ENCODE data around the gene DNAH14.

Gene DNAH14

GRCh38 chr1:225413708-225414375 lies 484.4 kb downstream of the DNAH14 start:
- DNase-seq: no peak

GRCh38 chr1:225415307-225415706 lies 485.8 kb downstream of the DNAH14 start:
- no peak for DNase-seq

- DNase-seq: no peak
These were observed 486.7 kb downstream of the DNAH14 start for GRCh38 chr1:225415967-225416745.

DNA sequence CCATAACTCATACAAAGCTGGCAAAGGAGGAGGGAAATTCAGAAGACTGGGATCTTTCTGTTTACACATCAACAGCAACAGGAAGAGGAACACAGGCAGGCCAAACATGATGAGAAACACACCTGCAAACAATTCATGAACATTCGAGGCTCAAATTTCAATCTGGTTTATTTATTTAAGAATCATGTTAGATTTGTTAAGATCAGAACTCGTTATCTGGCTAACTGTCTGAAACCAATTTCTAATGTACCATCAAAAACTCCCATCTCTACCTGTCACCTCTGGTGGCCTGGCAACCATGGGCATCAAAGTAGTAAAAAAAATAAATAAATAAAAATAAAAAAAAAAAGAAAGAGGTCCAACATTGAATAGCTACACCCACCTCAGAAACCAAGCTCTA lies 488.6 kb downstream of the DNAH14 start:
- DNase-seq: no peak

DNA sequence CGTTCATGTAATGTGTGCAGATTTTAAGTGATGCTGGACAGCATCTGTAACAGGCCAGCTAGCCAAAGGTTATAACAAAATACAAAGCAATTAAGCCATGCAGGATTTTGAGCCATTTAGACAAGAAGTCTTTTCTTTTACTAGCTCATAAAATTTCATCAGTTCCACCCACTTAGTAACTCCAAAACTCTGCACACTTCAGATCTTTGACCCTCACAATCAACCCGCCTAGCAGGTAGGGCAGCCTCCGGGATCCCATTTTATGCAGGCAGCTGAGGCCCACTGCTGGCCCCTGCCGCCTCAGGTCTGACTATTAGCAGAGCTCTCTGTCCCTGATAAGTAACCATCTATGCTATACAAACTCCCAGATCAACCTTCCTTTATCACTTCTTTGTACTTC lies 489.1 kb downstream of the DNAH14 start:
- DNase-seq: no peak

DNA sequence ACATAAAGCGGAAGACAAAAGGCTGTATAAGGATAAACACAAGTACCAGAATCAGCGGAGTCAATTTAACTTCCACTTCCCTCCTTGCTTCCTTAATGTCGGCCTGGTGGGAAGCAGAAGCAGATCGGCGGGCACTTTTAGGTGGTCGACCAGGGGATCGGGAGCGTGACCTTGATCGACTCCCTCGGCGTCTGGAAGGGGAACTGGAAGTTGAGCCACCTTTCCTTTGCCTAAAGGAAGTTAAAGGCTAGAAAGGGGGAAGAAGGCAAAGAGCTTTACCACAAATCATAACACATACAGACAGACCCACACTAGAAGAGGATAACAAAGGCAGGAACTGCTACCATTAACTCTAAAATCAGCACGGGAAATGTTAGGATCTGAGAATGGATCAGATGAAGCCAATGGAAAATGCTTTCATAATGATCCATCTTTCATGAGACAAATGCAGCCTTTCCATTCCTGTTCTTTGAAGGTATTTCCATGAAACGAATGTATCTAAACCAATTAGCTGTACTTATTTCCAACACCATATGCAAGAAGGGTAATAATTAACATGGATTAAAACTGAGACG lies 492.6 kb downstream of the DNAH14 start:
- DNase-seq: no peak

GRCh38 chr1:225422795-225423517 lies 493.5 kb downstream of the DNAH14 start:
- no peak for DNase-seq

- DNase-seq: no peak
These were observed 494.0 kb downstream of the DNAH14 start for GRCh38 chr1:225423518-225423855.

DNA sequence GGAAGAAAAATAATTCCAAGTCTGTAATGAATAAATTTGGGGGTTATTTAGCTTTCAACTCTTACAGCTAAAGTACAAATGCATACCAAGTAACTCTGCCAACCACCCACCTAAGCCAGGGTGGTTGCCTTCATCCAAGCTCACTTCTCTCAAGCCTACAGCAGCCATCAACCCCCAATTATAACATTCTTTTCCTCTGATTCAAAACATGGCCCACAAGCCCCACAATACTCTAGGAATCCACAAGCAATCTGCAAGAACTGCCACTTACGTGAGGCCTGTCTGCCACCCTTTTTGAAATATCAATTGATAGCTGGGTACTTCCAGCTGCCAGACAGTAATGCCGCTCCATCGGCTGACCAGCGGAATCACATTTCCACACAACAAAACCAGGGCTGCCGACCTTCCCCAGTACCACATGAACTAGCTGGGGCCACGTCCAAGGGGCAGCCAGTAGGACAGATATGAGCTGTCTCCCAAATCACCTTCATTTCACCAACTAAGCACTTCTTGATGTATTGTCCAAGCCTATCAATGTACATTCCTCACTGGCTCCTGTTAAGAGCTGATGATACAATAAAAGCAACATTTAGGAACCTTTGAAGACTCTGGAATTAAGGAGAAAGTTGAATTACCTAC lies 495.2 kb downstream of the DNAH14 start:
- DNase-seq: no peak

- no peak for DNase-seq
These were observed 495.8 kb downstream of the DNAH14 start for GRCh38 chr1:225425201-225425786.

DNA sequence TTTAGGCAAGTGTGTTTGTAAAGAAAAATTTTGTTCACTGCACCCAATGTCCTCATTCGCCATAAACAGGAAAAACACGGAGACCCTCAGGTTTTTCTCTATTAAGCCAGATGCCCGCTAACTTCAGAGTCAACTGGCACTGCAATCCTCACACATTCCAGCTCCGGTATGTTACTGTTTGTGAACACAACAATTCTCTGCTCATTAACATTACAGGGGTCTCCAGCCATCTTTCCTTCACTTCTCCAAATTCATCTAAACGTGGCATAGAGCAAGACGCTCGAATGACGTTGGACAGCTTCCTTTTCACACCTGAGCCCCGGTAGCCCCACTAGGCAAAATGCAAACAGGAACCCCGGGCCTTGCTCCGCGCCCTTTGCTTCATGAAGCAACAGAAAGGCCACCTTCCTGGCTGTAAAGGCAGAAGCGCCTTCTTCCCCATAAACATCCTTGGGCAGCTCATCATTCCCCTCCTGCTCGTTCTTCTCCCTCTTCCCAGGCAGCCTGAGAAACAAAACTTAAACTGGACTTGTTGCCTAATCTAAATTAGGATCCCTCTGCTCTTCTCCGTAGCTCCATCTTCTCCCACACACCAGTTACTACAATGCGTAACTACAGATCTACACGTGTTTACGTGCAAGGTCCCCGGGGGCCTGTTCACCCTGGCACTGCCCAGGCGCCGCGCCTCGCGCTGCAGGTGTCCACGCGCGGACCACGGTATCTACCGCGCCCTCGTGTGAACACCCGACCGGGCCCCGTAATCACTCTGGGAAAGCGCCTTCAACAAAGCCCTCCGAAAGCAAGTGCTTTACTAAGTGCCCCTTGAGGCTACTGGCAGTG lies 497.1 kb downstream of the DNAH14 start:
- DNase-seq: no peak

GRCh38 chr1:225427235-225428067 lies 498.0 kb downstream of the DNAH14 start, which contains the start of gene LBR:
Gene LBR, minus strand, starts transcription at chr1:225428038. Its CDS starts 3,963 bp downstream, at chr1:225424075.
- no peak for DNase-seq

- DNase-seq: peak; percentile 94
These were observed 498.8 kb downstream of the DNAH14 start for GRCh38 chr1:225428068-225428880.

- DNase-seq: no peak
These were observed 499.5 kb downstream of the DNAH14 start for GRCh38 chr1:225428881-225429455.

DNA sequence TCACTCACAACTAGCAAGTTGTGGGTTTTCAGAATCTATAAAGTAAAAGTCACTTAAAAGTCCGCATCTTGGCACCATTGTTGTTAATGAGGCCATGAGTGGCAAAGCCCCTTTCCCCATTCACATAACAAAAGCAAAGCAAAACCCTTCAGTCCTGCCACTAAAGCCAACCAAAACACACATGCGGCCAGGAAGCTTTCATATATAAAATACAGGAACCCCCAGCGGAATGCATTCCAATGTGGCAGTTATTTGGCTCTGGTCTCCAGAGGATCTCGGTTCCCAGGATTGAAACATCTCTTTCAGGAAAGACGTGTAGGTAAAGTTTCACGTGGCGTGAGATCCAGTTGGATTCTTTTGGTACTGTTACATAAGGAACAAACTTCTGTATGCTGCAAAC lies 500.8 kb downstream of the DNAH14 start:
- DNase-seq: no peak

DNA sequence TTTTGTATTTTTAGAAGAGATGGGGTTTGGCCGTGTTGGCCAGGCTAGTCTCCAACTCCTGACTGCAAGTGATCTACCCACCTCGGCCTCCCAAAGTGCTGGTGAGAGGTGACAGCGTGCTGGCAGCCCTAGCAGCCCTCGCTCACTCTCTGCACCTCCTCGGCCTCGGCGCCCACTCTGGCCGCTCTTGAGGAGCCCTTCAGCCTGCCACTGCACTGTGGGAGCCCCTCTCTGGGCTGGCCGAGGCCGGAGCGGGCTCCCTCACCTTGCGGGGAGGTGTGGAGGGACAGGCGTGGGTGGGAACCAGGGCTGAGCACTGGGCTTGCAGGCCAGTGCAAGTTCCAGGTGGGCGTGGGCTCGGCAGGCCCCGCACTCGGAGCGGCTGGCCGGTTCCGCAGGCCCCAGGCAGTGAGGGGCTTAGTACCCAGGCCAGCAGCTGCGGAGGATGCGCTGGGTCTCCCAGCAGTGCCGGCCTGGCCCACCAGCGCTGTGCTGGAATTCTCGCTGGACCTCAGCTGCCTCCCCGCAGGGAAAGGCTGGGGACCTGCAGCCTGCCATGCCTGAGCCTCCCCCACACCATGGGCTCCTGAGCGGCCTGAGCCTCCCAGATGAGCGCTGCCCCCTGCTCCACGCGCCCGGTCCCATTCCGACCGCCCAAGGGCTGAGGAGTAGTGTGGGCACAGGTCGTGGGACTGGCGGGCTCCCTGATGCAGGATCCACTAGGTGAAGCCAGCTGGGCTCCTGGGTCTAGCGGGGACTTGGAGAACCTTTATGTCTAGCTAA lies 501.8 kb downstream of the DNAH14 start:
- DNase-seq: no peak

DNA sequence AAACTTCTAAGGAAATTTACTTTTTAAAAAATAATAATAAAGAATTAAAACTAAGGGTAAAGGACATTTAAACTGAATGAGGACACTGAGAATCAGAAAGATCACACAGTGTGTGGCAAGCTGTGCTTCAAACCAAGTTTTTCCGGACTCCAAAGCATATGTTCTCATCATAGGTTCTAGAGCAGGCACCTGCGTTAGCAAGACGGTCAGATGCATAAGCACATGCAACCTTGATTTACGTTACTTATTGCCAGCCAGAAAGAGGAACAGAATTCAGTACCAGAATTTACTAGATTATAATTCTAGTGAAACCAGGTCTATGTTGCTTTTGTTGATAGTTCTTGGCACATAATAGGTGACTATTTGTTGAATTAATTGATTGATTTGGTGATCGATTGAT lies 504.6 kb downstream of the DNAH14 start:
- DNase-seq: no peak

- no peak for DNase-seq
These were observed 505.6 kb downstream of the DNAH14 start for GRCh38 chr1:225435076-225435475.

GRCh38 chr1:225435487-225435886 lies 506.0 kb downstream of the DNAH14 start:
- no peak for DNase-seq
